Mesothelial cell of epicardium (in vitro differentiated cells): ENCODE results near the gene GET4. TPM values are rescaled to one million over a fixed set of nuclear protein-coding genes. Genes with fewer than 3 reads are reported as not detected.

Experiments used
- DNase-seq, 2 experiments: peaks; one replicate each; pipeline ENCODE4 v3.0.0; 2021; ENCODE audit warnings: low spot score in 2 of 2; ENCODE audit not compliant: unreplicated experiment in 2 of 2
- H3K27ac Mint-ChIP-seq: 2 replicates; pipeline ENCODE4 v1.8.0; 2021; ENCODE audit warnings: mixed read lengths
- H3K27me3 Mint-ChIP-seq: 2 replicates; pipeline ENCODE4 v1.8.0; 2021; ENCODE audit warnings: low read depth, mixed read lengths
- H3K36me3 Mint-ChIP-seq: 2 replicates; pipeline ENCODE4 v1.8.0; 2021; ENCODE audit warnings: mixed read lengths
- H3K4me1 Mint-ChIP-seq: 2 replicates; pipeline ENCODE4 v1.8.0; 2021; ENCODE audit warnings: mixed read lengths
- H3K4me3 Mint-ChIP-seq: 2 replicates; pipeline ENCODE4 v1.8.0; 2021; ENCODE audit warnings: mild to moderate bottlenecking, moderate library complexity, mixed read lengths
- H3K9me3 Mint-ChIP-seq: 2 replicates; pipeline ENCODE4 v1.8.0; 2021; ENCODE audit warnings: mixed read lengths
- CTCF ChIP-seq: fragments of 200-600 bp; sonication (generic); IDR thresholded peaks from one replicate; pipeline ENCODE4 v1.5.0; 2021; ENCODE audit warnings: antibody characterized with exemption; ENCODE audit not compliant: unreplicated experiment
- total RNA-seq: library from RNA; stranded (reverse); gene quantifications from 3 replicates; pipeline ENCODE4 v1.2.1, GENCODE V29; 2021

The GET4 gene, protein sequence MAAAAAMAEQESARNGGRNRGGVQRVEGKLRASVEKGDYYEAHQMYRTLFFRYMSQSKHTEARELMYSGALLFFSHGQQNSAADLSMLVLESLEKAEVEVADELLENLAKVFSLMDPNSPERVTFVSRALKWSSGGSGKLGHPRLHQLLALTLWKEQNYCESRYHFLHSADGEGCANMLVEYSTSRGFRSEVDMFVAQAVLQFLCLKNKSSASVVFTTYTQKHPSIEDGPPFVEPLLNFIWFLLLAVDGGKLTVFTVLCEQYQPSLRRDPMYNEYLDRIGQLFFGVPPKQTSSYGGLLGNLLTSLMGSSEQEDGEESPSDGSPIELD
- total RNA-seq, result 67.9 to 77.6 TPM (median 72.2 TPM) in 3 replicates

GRCh38 chr7:876077-876971 is at the start of gene GET4:
Gene GET4 (plus strand): TSS chr7:876554. CDS start chr7:876646, 92 bp downstream.
- Mint-ChIP-seq H3K27ac (peak within 1 kb of the TSS; percentile 95), H3K9me3 (no peaks in the 10 kb centered on the region), H3K27me3 (no peaks in the 10 kb centered on the region), H3K4me1 (peaks cover 24% of the 10 kb centered on the region), H3K4me3 (peak within 1 kb of the TSS; percentile 87), H3K36me3 (peaks cover 16% of the 10 kb centered on the region)
- DNase-seq, result peak; percentile 95 to 99
- peak; percentile 6 for TF ChIP-seq CTCF

DNA sequence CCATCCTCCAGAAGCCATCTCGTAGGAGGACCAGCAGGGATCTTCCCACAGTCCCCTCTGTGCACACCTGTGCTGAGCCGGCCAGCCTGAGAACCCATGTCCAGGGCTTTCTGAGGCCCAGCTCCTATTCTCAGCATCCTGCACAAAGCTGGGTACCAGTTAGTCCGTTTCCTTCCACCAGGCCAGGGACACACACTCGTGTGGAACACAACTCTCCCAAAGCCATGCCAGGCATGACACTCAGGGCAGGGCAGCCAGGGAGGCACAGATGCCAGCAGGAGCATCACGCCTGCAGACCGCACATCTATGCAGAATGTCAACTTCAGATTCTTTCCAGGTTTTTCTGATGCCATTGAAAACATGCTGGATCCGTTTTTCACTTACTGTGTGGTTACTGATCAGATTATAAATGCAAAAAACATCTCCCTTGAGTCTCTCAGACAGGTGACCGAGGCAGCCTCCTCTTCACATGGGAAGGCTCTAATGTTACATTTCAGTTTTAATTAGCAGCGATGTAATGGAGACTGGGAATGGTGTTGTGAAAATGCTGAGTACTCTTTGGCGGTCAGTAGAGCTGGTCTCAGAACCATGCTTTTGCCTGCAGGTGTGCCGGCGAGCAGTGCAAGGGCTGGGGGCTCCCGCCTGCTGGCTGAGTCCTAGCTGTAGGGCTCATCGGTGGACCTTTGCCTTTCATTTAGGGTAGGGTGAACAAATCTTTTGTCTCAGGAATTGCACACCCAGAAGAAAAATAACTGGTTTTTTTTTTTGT is 47.4 kb upstream of the GET4 start:
- peaks cover 10% of the 10 kb centered on the region for H3K36me3 Mint-ChIP-seq

DNA sequence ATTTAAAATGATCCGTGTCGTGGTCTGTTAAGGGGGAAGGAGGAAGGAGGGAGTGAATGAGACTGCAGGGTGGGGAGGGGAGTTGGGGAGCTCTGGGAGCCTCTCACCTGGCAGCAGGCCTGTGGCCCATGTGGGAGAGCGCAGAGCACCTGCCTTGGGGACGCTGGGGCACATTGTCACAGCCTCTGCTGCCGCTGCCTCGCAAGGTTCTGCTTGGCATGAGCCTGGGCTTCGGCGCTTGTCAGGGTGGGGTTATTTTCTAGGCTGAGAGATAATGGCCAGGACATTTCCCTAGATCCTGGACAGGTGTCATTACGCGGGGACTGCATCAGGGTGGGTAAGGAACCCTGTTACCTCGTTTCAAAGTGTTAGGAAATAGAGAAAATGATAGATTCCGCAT is 46.3 kb upstream of the GET4 start:
- H3K27ac Mint-ChIP-seq, result peak overlapping the region; percentile 99
- no peaks in the 10 kb centered on the region for H3K9me3 Mint-ChIP-seq
- H3K36me3 Mint-ChIP-seq, result peaks cover 10% of the 10 kb centered on the region
- no peaks in the 10 kb centered on the region for H3K27me3 Mint-ChIP-seq
- DNase-seq, result no peak
- H3K4me1 Mint-ChIP-seq, result peaks cover 28% of the 10 kb centered on the region
- no peak overlapping the region for H3K4me3 Mint-ChIP-seq
- TF ChIP-seq CTCF, result no peak

More for the DNA sequence above, 47.4 kb upstream of the GET4 start:
- DNase-seq, result no peak
- no peak overlapping the region for H3K4me3 Mint-ChIP-seq
- H3K27ac Mint-ChIP-seq, result no peak overlapping the region
- no peaks in the 10 kb centered on the region for H3K9me3 Mint-ChIP-seq
- TF ChIP-seq CTCF, result no peak
- no peaks in the 10 kb centered on the region for H3K27me3 Mint-ChIP-seq
- H3K4me1 Mint-ChIP-seq, result peaks cover 31% of the 10 kb centered on the region

DNA sequence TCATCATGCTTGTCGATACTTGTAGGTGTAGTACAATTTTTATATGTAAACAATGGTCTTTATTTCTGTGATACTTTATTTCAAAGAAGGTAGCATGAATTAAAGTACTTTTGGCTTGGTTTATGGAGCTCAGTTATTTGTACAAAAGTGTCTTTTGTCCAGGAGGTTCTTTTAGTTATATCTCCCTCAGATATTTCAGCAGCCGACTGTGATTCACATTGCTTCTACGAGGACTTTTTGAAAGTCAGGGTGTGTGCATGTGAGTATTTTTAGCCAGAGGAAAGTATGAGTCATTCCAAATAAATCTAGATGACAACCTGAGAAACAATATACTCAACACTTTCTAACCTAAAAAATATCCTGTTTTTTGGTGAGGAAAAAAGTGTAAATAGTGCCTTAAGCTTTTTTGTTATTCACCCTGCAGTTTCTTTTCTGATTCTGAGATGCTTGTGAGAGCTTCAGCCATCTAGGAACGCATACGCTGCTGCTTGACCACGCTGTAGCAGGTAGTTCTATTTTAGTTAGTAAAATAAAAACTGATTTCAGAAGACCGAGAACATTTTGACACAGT is 44.7 kb upstream of the GET4 start:
- peaks cover 4% of the 10 kb centered on the region for H3K36me3 Mint-ChIP-seq
- TF ChIP-seq CTCF, result no peak
- H3K9me3 Mint-ChIP-seq, result no peaks in the 10 kb centered on the region
- H3K4me3 Mint-ChIP-seq, result peak overlapping the region; percentile 41
- peak overlapping the region; percentile 99 for H3K27ac Mint-ChIP-seq
- no peak for DNase-seq
- peaks cover 28% of the 10 kb centered on the region for H3K4me1 Mint-ChIP-seq
- H3K27me3 Mint-ChIP-seq, result no peaks in the 10 kb centered on the region

GRCh38 chr7:832167-832967 is 44.0 kb upstream of the GET4 start, which contains the start of gene SUN1:
Gene SUN1 (plus strand): TSS chr7:832476. CDS start chr7:832525, 49 bp downstream.
- Mint-ChIP-seq H3K36me3 (peaks cover 4% of the 10 kb centered on the region), H3K27me3 (no peaks in the 10 kb centered on the region), H3K4me1 (peaks cover 28% of the 10 kb centered on the region), H3K4me3 (peak within 1 kb of the TSS; percentile 41), H3K27ac (peak within 1 kb of the TSS; percentile 99), H3K9me3 (no peaks in the 10 kb centered on the region)
- DNase-seq, result no peak
- TF ChIP-seq CTCF, result no peak
